Cardiac muscle cell (in vitro differentiated cells and primary cell): ENCODE data around the gene IMP4. TPM values are rescaled to one million over a fixed set of nuclear protein-coding genes. Genes with fewer than 3 reads are reported as not detected.
A peak's percentile ranks its signal among the peaks of the same experiment; 100 is the strongest.

ENCODE experiments used
- DNase-seq, 2 donors: peaks; one replicate each; pipeline versions ENCODE4 v3.0.0 to v3.0.0-alpha.2; 2010 to 2017; ENCODE audit warnings: low read depth in 1 of 2, low spot score in 1 of 2
- H3K27ac ChIP-seq: fragments of 200-600 bp; sonication (generic); 2 replicates; pipeline ENCODE4 v1.5.1; 2016
- H3K27me3 ChIP-seq: fragments of 200-600 bp; sonication (generic); 2 replicates; pipeline ENCODE4 v1.6.0; 2016; ENCODE audit warnings: control low read depth
- H3K36me3 ChIP-seq: fragments of 200-600 bp; sonication (generic); 2 replicates; pipeline ENCODE4 v1.5.1; 2016; ENCODE audit warnings: control low read depth
- H3K4me1 ChIP-seq: fragments of 200-600 bp; sonication (generic); 2 replicates; pipeline ENCODE4 v1.8.1; 2017; ENCODE audit warnings: low read depth, mild to moderate bottlenecking, mixed run types
- H3K4me3 ChIP-seq: fragments of 200-600 bp; sonication (generic); 2 replicates; pipeline ENCODE4 v1.5.1; 2016; ENCODE audit warnings: mild to moderate bottlenecking
- H3K9me3 ChIP-seq: fragments of 200-600 bp; sonication (generic); 2 replicates; pipeline ENCODE4 v1.5.1; 2017; ENCODE audit warnings: low read depth, mild to moderate bottlenecking, control low read depth
- CTCF ChIP-seq: IDR thresholded peaks from 2 replicates; pipeline ENCODE4 v1.5.1; 2012; ENCODE audit warnings: low read depth, mild to moderate bottlenecking, low read length
- polyA plus RNA-seq: library from polyadenylated mRNA; unstranded; fragments of >200 nt; fragmentation: Nextera tagmentation; extraction: Ambion mirVana; gene quantifications from 2 replicates; pipeline ENCODE4 v1.2.1, GENCODE V29; 2016
- total RNA-seq: library from RNA; depleted of rRNA; stranded (reverse); fragments of >200 nt; gene quantifications from 2 replicates; pipeline ENCODE4 v1.2.3, GENCODE V29; 2016

IMP4 gene
- total and polyA plus RNA-seq, 2 experiments from 2014 or later = 65.2 to 91.5 TPM

GRCh38 chr2:130380096-130380934 lies 37.6 kb downstream of the IMP4 start:
- no peak for TF ChIP-seq CTCF
- H3K27ac ChIP-seq = no peak overlapping the region
- no peaks in the 10 kb centered on the region for H3K4me1 ChIP-seq
- no peaks in the 10 kb centered on the region for H3K9me3 ChIP-seq
- DNase-seq = peak in 1 of 2 donors; percentile 42
- no peaks in the 10 kb centered on the region for H3K27me3 ChIP-seq
- H3K4me3 ChIP-seq = no peak overlapping the region
- H3K36me3 ChIP-seq = no peaks in the 10 kb centered on the region

GRCh38 chr2:130381145-130381544 lies 38.4 kb downstream of the IMP4 start:
- no peak for TF ChIP-seq CTCF
- no peaks in the 10 kb centered on the region for H3K36me3 ChIP-seq
- no peak overlapping the region for H3K4me3 ChIP-seq
- H3K9me3 ChIP-seq = no peaks in the 10 kb centered on the region
- no peaks in the 10 kb centered on the region for H3K27me3 ChIP-seq
- no peaks in the 10 kb centered on the region for H3K4me1 ChIP-seq
- H3K27ac ChIP-seq = no peak overlapping the region
- DNase-seq = no peak

GRCh38 chr2:130381619-130382018 lies 38.9 kb downstream of the IMP4 start:
- H3K27me3 ChIP-seq = no peaks in the 10 kb centered on the region
- H3K9me3 ChIP-seq = no peaks in the 10 kb centered on the region
- H3K4me3 ChIP-seq = no peak overlapping the region
- H3K27ac ChIP-seq = no peak overlapping the region
- no peaks in the 10 kb centered on the region for H3K4me1 ChIP-seq
- H3K36me3 ChIP-seq = no peaks in the 10 kb centered on the region
- no peak for TF ChIP-seq CTCF
- no peak for DNase-seq

- DNase-seq = no peak
- H3K9me3 ChIP-seq = no peaks in the 10 kb centered on the region
- no peak for TF ChIP-seq CTCF
- H3K4me1 ChIP-seq = no peaks in the 10 kb centered on the region
- H3K36me3 ChIP-seq = no peaks in the 10 kb centered on the region
- H3K27ac ChIP-seq = no peak overlapping the region
- H3K27me3 ChIP-seq = no peaks in the 10 kb centered on the region
- no peak overlapping the region for H3K4me3 ChIP-seq
These were observed 39.7 kb downstream of the IMP4 start for GRCh38 chr2:130382313-130382917.

GRCh38 chr2:130385709-130386108 lies 43.0 kb downstream of the IMP4 start:
- Histone ChIP-seq H3K36me3 (no peaks in the 10 kb centered on the region), H3K27me3 (no peaks in the 10 kb centered on the region)

More at GRCh38 chr2:130385709-130386108, 43.0 kb downstream of the IMP4 start:
- Histone ChIP-seq H3K4me1 (no peaks in the 10 kb centered on the region), H3K4me3 (no peak overlapping the region), H3K9me3 (no peaks in the 10 kb centered on the region), H3K27ac (no peak overlapping the region)
- DNase-seq = no peak
- no peak for TF ChIP-seq CTCF
